Gastrocnemius medialis (tissue), 4 donors: ENCODE measurements around the gene BMPER.

Experiments
- CTCF ChIP-seq, 5 experiments: fragments of 450-650 bp in 3 of 5; fragments of 200-600 bp in 2 of 5; sonication (generic) in 2 of 5; IDR thresholded peaks in 4 of 5; conservative IDR thresholded peaks in 1 of 5; 1 replicate in 4 of 5; 2 replicates in 1 of 5; pipeline ENCODE4 v1.5.1; 2016 to 2019; ENCODE audit warnings: antibody characterized with exemption in 5 of 5, mild to moderate bottlenecking in 3 of 5, moderate library complexity in 3 of 5
- POLR2A ChIP-seq, 2 donors: fragments of 450-650 bp; IDR thresholded peaks; one replicate each; pipeline ENCODE4 v1.6.1; 2017; ENCODE audit warnings: antibody characterized with exemption in 2 of 2, mild to moderate bottlenecking in 2 of 2, moderate library complexity in 2 of 2

GRCh38 chr7:33917661-33918060 lies 12.3 kb downstream of the BMPER start:
- TF ChIP-seq POLR2A (IDR thresholded peaks at IDR 0.05) (no peak), CTCF (IDR thresholded peaks at IDR 0.05 in 4 of 5, conservative IDR thresholded peaks at IDR 0.05 in 1 of 5) (no peak)
